HG03280 (cell line): ENCODE results near the gene PRIM2.
"Not testable (repeated sequence)": the region's sequence is repeated elsewhere in the genome, so short reads cannot be mapped to it uniquely, and the experiment has no call there.

Experiments
- ATAC-seq: cut with Tn5 transposase; IDR thresholded peaks from one replicate; pipeline ENCODE4 v1.9.1; 2021; ENCODE audit warnings: mild to moderate bottlenecking, moderate library complexity; ENCODE audit not compliant: unreplicated experiment

The PRIM2 gene

GRCh38 chr6:57317060-57317943 lies at the start of gene PRIM2:
PRIM2 (plus strand) TSS chr6:57317630; CDS start chr6:57318446, 816 bp downstream.
- ATAC-seq, result peak; percentile 82

- no peak for ATAC-seq
Observed at GRCh38 chr6:57268294-57268640, 49.2 kb upstream of the PRIM2 start.

- not testable (repeated sequence) for ATAC-seq
Observed at GRCh38 chr6:57274113-57274824, 43.2 kb upstream of the PRIM2 start.

GRCh38 chr6:57275384-57275783 lies 42.0 kb upstream of the PRIM2 start:
- no peak for ATAC-seq

- ATAC-seq, result no peak
Observed at GRCh38 chr6:57276946-57277345, 40.5 kb upstream of the PRIM2 start.

GRCh38 chr6:57278570-57278969 lies 38.9 kb upstream of the PRIM2 start:
- ATAC-seq, result no peak

- ATAC-seq, result no peak
Observed at GRCh38 chr6:57279013-57279412, 38.4 kb upstream of the PRIM2 start.

GRCh38 chr6:57283106-57283505 lies 34.3 kb upstream of the PRIM2 start:
- ATAC-seq, result no peak

- no peak for ATAC-seq
Observed at GRCh38 chr6:57283911-57284455, 33.4 kb upstream of the PRIM2 start.

GRCh38 chr6:57288136-57288535 lies 29.3 kb upstream of the PRIM2 start:
- ATAC-seq, result not testable (repeated sequence)

- ATAC-seq, result not testable (repeated sequence)
Observed at GRCh38 chr6:57293472-57293871, 24.0 kb upstream of the PRIM2 start.

- ATAC-seq, result no peak
Observed at GRCh38 chr6:57294862-57295445, 22.5 kb upstream of the PRIM2 start.

- ATAC-seq, result no peak
Observed at GRCh38 chr6:57297505-57297904, 19.9 kb upstream of the PRIM2 start.

- ATAC-seq, result no peak
Observed at GRCh38 chr6:57298741-57299140, 18.7 kb upstream of the PRIM2 start.

- no peak for ATAC-seq
Observed at GRCh38 chr6:57301757-57302156, 15.7 kb upstream of the PRIM2 start.

GRCh38 chr6:57302477-57302876 lies 15.0 kb upstream of the PRIM2 start:
- no peak for ATAC-seq

- no peak for ATAC-seq
Observed at GRCh38 chr6:57303931-57304681, 13.3 kb upstream of the PRIM2 start.

GRCh38 chr6:57305107-57305506 lies 12.3 kb upstream of the PRIM2 start:
- ATAC-seq, result no peak

GRCh38 chr6:57305761-57306160 lies 11.7 kb upstream of the PRIM2 start:
- ATAC-seq, result no peak

- ATAC-seq, result no peak
Observed at GRCh38 chr6:57306273-57306672, 11.2 kb upstream of the PRIM2 start.

- ATAC-seq, result no peak
Observed at GRCh38 chr6:57307850-57308249, 9.6 kb upstream of the PRIM2 start.
